AG04449 (cell line): ENCODE measurements around the gene SPAG9.

ENCODE experiments used
- CTCF ChIA-PET: fragments of 350-600 bp; formaldehyde crosslinking; extraction: SDS; loops from one replicate; lab custom pipeline; 2021; ENCODE audit warnings: antibody characterized with exemption; lab: Yijun Ruan, JAX
- POLR2A ChIA-PET: fragments of 400-600, 350-600 bp; formaldehyde crosslinking; extraction: SDS; loops from one replicate; lab custom pipeline; 2020; ENCODE audit warnings: antibody characterized with exemption, inconsistent platforms; lab: Yijun Ruan, JAX
- DNase-seq: peaks from one replicate; pipeline ENCODE4 v3.0.0-alpha.2; 2010; ENCODE audit warnings: low read depth, low spot score
- H3K4me3 ChIP-seq: 2 replicates; pipeline ENCODE4 v1.5.1; 2011; ENCODE audit warnings: low read depth, mild to moderate bottlenecking, control low read depth, low read length
- TF ChIP-seq, protein P1 (sequence below): IDR thresholded peaks from one replicate; pipeline ENCODE4 v1.5.1; 2011; ENCODE audit warnings: mild to moderate bottlenecking, moderate library complexity, low read length, control low read depth, inconsistent platforms; ENCODE audit not compliant: insufficient read depth; ENCODE audit errors: missing control alignments

SPAG9 gene

DNA sequence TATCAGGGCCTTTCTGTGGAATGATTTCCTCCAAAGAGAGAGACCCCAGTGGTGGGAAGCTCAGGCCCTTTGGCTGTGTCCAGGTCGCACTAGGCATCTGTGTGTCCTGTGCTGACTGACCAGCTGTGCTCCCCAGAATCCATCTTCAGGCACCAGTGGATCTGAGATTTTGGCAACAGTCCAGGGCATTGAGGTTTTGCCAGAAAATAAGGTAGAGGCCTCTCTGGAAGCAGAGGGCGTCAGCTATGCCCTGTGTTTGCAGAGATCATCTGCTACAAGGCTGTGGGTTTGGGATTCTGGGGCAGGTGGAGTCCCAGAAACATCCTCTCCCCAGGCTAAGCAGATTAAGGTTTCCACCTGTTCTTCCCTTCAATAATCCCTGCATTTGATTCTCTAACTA is 197.1 kb downstream of the SPAG9 start:
- H3K4me3 ChIP-seq: no peak overlapping the region
- TF ChIP-seq, protein P1, sequence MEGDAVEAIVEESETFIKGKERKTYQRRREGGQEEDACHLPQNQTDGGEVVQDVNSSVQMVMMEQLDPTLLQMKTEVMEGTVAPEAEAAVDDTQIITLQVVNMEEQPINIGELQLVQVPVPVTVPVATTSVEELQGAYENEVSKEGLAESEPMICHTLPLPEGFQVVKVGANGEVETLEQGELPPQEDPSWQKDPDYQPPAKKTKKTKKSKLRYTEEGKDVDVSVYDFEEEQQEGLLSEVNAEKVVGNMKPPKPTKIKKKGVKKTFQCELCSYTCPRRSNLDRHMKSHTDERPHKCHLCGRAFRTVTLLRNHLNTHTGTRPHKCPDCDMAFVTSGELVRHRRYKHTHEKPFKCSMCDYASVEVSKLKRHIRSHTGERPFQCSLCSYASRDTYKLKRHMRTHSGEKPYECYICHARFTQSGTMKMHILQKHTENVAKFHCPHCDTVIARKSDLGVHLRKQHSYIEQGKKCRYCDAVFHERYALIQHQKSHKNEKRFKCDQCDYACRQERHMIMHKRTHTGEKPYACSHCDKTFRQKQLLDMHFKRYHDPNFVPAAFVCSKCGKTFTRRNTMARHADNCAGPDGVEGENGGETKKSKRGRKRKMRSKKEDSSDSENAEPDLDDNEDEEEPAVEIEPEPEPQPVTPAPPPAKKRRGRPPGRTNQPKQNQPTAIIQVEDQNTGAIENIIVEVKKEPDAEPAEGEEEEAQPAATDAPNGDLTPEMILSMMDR: no peak
- DNase-seq: no peak
- ChIA-PET POLR2A (no interaction called here), CTCF (interaction anchor here (2.6 kb wide), 1 partner anchor 71 kb away, joined by 7 read pairs; no protein-coding TSS in a partner anchor)

DNA sequence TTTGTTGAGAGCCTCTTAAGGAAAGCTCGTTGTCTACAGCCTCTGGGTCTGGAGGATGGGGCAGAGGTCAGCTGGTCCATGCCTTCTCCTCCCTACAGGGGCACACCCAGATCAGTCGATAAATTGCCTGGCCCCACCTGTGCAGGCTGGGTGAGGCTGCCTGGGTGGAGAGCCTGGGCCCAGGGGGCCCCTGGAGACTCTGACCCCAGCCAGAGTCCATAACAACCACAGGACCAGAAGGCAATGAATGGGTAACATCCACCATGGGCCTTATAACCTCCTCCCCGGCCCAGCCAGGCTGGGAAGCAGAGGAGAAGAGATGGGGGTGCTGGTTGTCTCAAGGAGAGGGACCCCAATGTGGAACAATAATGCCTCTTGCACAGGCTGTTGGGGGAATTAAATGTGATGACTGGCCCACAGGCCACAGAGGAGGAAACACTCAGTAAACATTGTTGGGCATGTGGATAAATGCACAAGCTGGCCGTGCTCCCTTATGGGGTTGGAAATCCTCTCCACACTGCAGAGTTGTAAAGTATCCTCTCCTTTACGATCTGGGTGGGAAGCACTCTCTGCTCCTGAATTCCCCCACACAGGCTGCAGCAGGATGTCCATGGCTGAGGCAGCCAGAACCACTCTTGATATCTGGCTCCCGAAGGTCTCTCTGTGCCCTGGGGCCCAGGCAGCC is 197.8 kb downstream of the SPAG9 start:
- ChIA-PET POLR2A (interaction anchor here (1.7 kb wide), 1 partner anchor 57 kb away, joined by 6 read pairs; the partner anchor contains the start of gene TOB1), CTCF (interaction anchor here (2.6 kb wide), 1 partner anchor 71 kb away, joined by 7 read pairs; no protein-coding TSS in a partner anchor)
- TF ChIP-seq, protein P1: no peak
- no peak overlapping the region for H3K4me3 ChIP-seq
- no peak for DNase-seq

DNA sequence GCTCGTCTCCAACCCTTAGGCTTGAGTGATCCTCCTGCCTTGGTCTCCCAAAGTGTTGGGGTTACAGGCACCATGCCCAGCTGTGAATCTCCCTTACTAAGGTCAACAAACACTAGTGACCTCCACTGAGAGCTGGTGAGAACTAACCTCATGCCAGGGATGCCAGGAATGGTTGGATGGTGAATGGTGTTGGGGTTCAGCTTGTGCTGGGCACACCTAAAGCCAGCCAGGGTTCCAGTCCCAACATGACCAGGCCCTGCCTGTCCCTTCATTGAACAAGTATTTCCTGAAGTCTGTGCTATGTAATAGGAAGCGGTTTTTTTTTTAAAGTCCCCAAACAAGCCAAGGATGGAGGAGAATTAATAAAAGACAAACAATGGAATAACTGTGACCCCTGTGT is 198.6 kb downstream of the SPAG9 start:
- ChIA-PET POLR2A (interaction anchor here (1.7 kb wide), 1 partner anchor 56 kb away, joined by 6 read pairs; the partner anchor contains the start of gene TOB1), CTCF (interaction anchor here (2.6 kb wide), 1 partner anchor 70 kb away, joined by 7 read pairs; no protein-coding TSS in a partner anchor)
- DNase-seq: no peak
- TF ChIP-seq, protein P1: no peak
- H3K4me3 ChIP-seq: no peak overlapping the region

DNA sequence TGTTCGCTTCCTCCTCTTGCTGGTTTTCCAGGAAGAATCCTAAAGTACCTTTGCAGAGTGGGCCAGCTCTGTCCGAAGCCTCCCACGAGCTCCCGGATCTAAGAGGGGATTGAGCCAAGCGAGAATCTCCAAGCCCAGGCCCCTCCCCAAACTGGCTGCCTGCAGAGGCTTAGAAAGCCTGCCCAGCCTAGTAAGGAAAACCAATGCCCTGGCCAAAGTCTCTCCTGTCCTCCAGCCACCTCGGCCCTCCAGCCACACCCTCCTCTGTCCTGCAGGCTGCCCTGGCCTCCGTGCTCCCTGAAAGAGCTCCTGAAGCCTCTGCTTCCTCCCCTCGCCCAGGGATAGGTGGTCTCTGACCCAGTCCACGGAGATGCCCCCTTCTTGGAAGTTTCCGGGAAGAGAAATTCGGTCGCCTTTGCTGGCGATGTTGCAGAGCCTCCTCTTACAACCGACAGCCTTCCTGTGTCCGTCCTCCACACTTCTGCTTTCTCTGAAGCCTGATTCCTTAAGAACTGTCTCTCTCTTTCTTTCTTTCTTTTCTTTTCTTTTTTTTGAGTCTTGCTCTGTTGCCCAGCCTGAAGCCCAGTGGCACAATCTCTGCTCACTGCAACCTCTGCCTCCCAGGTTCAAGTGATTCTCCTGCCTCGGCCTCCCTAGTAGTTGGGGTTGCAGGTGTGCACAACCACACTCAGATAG is 199.6 kb downstream of the SPAG9 start:
- TF ChIP-seq, protein P1: no peak
- ChIA-PET CTCF (interaction anchor here (0.9 kb wide), 1 partner anchor 14 kb away, joined by 3 read pairs; no protein-coding TSS in a partner anchor), POLR2A (interaction anchor here (1.7 kb wide), 1 partner anchor 55 kb away, joined by 6 read pairs; the partner anchor contains the start of gene TOB1)
- no peak overlapping the region for H3K4me3 ChIP-seq
- DNase-seq: no peak

DNA sequence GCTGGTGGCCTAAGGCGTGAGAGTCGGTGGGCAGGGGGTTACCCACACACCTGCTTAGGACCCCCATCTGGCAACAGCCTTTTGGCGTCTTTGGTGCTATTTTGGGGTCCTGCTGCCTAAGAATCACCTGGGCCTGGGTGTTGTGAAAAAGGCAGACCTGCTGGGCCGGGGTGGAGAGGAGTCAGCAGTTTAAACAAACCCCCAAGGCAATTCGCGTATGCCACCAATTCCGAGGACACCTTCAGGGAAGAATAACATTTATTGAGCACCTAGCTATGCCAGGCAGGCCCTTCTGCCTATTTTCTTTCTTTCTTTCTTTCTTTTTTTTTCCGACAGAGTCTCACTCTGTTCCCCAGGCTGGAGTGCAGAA is 200.6 kb downstream of the SPAG9 start:
- DNase-seq: no peak
- ChIA-PET POLR2A (no interaction called here), CTCF (interaction anchor here (0.9 kb wide), 1 partner anchor 15 kb away, joined by 3 read pairs; no protein-coding TSS in a partner anchor)
- H3K4me3 ChIP-seq: no peak overlapping the region
- TF ChIP-seq, protein P1: no peak
